ENCODE data around the gene LMAN1L.
A peak's percentile ranks its signal among the peaks of the same experiment; 100 is the strongest.

Gene LMAN1L

DNA sequence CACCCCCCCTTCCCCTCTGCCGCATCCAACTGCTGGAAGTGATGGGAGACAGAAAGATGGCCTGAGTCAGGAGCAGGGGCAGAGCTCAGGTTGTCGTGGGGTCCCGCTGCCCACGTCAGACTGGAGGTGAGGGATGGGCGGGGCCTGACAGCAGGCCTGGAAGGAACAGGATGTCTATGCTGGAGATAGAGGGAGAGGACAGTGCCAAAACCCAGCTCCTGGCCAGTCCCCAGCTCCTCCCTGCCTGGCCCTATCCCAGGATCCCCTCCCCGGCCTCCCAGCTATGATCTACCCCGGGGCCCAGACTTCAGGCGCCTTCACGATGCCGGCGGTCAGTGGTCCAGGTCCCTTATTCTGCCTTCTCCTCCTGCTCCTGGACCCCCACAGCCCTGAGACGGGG lies at the start of gene LMAN1L:
Gene LMAN1L, plus strand, starts transcription at position 303 of the 400 bp plus-strand sequence. Its CDS starts 20 bp downstream, at position 323.
- Histone ChIP-seq H3K9me3 (ENCODE audit: insufficient read depth, low read length) (no peaks in the 10 kb centered on the region), H3K4me3 (ENCODE audit: insufficient read length, low read depth) (no peak within 1 kb of the TSS), H3K36me3 (ENCODE audit: insufficient read depth, insufficient read length, low read length) (no peaks in the 10 kb centered on the region), H3K9ac (ENCODE audit: insufficient read length, low read depth) (peak within 1 kb of the TSS; percentile 13), H3K4me1 (ENCODE audit: insufficient read depth, insufficient read length) (peaks cover 44% of the 10 kb centered on the region), H3K27me3 (ENCODE audit: insufficient read depth, insufficient read length) (no peaks in the 10 kb centered on the region)
- DNase-seq (ENCODE audit: low read depth, low spot score) = no peak
- TF ChIP-seq SUZ12 (IDR thresholded peaks at IDR 0.05; ENCODE audit: extremely low read depth, insufficient read depth, insufficient read length) (no peak), ZNF274 (IDR thresholded peaks at IDR 0.05; ENCODE audit: low read depth, low read length) (no peak), YY1 (IDR thresholded peaks at IDR 0.05; ENCODE audit: insufficient read depth, insufficient read length) (no peak)

- Histone ChIP-seq H3K36me3 (ENCODE audit: insufficient read depth, insufficient read length, low read length) (no peaks in the 10 kb centered on the region), H3K27me3 (ENCODE audit: insufficient read depth, insufficient read length) (no peaks in the 10 kb centered on the region), H3K4me1 (ENCODE audit: insufficient read depth, insufficient read length) (peaks cover 12% of the 10 kb centered on the region), H3K9ac (ENCODE audit: insufficient read length, low read depth) (peak overlapping the region; percentile 17), H3K9me3 (ENCODE audit: insufficient read depth, low read length) (no peaks in the 10 kb centered on the region), H3K4me3 (ENCODE audit: insufficient read length, low read depth) (no peak overlapping the region)
- no peak for DNase-seq (ENCODE audit: low read depth, low spot score)
- TF ChIP-seq ZNF274 (IDR thresholded peaks at IDR 0.05; ENCODE audit: low read depth, low read length) = no peak
- TF ChIP-seq YY1 (IDR thresholded peaks at IDR 0.05; ENCODE audit: insufficient read depth, insufficient read length) = no peak
- TF ChIP-seq SUZ12 (IDR thresholded peaks at IDR 0.05; ENCODE audit: extremely low read depth, insufficient read depth, insufficient read length) = no peak
These were observed 49.2 kb upstream of the LMAN1L start for GRCh38 chr15:74763416-74763815.

- Histone ChIP-seq H3K9ac (ENCODE audit: insufficient read length, low read depth) (peak overlapping the region; percentile 13), H3K4me3 (ENCODE audit: insufficient read length, low read depth) (no peak overlapping the region), H3K9me3 (ENCODE audit: insufficient read depth, low read length) (no peaks in the 10 kb centered on the region), H3K36me3 (ENCODE audit: insufficient read depth, insufficient read length, low read length) (no peaks in the 10 kb centered on the region), H3K27me3 (ENCODE audit: insufficient read depth, insufficient read length) (peaks cover 5% of the 10 kb centered on the region), H3K4me1 (ENCODE audit: insufficient read depth, insufficient read length) (peaks cover 31% of the 10 kb centered on the region)
- DNase-seq (ENCODE audit: low read depth, low spot score) = no peak
- TF ChIP-seq YY1 (IDR thresholded peaks at IDR 0.05; ENCODE audit: insufficient read depth, insufficient read length) (no peak), SUZ12 (IDR thresholded peaks at IDR 0.05; ENCODE audit: extremely low read depth, insufficient read depth, insufficient read length) (no peak), ZNF274 (IDR thresholded peaks at IDR 0.05; ENCODE audit: low read depth, low read length) (no peak)
These were observed 45.2 kb upstream of the LMAN1L start for GRCh38 chr15:74767167-74768098.

DNA sequence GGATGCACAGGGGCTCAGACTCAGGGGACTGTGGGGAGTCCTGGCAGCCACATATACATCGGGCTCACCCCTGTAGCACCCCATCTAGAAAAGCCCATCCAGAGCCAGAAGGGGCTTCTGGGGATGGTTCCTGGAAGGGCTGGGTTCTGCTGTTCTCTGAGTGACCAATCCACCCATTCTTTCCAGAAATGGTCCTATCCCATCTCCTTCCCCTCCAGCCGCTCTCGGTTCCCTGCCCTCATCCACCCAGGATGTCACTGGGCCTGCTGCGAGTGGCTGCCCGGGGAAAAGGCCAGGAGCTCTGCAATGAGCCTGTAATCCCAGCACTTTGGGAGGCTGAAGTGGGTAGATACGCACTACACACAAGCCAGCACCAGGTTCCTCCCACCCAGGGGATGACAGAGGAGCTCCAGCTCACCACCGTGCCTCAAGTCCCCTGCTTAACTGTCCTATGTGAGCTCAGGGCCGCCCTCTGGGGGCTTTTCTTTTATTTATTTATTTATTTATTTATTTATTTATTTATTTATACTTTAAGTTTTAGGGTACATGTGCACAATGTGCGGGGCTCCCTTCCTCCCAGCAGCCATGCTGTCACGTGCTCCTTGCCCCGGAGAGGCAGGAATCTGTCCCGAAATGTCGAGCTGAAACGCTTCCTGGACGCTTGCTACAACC lies 44.4 kb upstream of the LMAN1L start:
- TF ChIP-seq SUZ12 (IDR thresholded peaks at IDR 0.05; ENCODE audit: extremely low read depth, insufficient read depth, insufficient read length) (no peak), ZNF274 (IDR thresholded peaks at IDR 0.05; ENCODE audit: low read depth, low read length) (no peak), YY1 (IDR thresholded peaks at IDR 0.05; ENCODE audit: insufficient read depth, insufficient read length) (no peak)
- DNase-seq (ENCODE audit: low read depth, low spot score) = no peak
- Histone ChIP-seq H3K4me1 (ENCODE audit: insufficient read depth, insufficient read length) (peaks cover 34% of the 10 kb centered on the region), H3K36me3 (ENCODE audit: insufficient read depth, insufficient read length, low read length) (no peaks in the 10 kb centered on the region), H3K27me3 (ENCODE audit: insufficient read depth, insufficient read length) (peaks cover 5% of the 10 kb centered on the region), H3K4me3 (ENCODE audit: insufficient read length, low read depth) (no peak overlapping the region), H3K9me3 (ENCODE audit: insufficient read depth, low read length) (no peaks in the 10 kb centered on the region), H3K9ac (ENCODE audit: insufficient read length, low read depth) (peak overlapping the region; percentile 13)

DNA sequence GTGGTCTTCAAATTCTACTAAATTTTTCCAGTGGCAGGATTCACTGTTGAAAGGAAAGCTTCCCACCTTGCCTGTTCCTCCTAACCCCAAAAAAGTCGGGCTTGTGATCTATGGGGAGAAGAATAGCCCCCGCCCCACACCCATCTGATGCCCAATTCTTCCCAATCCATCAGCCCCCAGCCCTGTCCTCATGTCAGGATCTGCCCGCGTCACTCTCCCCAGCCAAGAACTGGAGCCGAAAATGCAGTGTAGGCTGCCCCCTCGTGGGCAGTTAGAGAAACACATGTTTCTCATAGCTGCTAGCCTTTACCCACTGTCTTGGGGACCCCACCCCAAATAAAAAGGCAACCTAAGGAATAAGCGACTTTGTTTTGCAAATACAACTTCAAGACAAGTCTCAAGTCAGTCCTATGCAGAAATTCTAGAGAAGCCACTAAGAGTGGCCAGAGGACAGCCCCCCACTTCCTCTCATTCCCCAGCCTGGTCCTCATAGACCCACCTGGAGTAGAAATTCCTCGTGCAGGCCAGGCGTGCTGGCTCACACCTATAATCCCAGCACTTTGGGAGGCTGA lies 43.8 kb upstream of the LMAN1L start:
- Histone ChIP-seq H3K9me3 (ENCODE audit: insufficient read depth, low read length) (no peaks in the 10 kb centered on the region), H3K4me3 (ENCODE audit: insufficient read length, low read depth) (no peak overlapping the region), H3K4me1 (ENCODE audit: insufficient read depth, insufficient read length) (peaks cover 31% of the 10 kb centered on the region), H3K9ac (ENCODE audit: insufficient read length, low read depth) (no peak overlapping the region), H3K27me3 (ENCODE audit: insufficient read depth, insufficient read length) (peaks cover 5% of the 10 kb centered on the region), H3K36me3 (ENCODE audit: insufficient read depth, insufficient read length, low read length) (no peaks in the 10 kb centered on the region)
- TF ChIP-seq SUZ12 (IDR thresholded peaks at IDR 0.05; ENCODE audit: extremely low read depth, insufficient read depth, insufficient read length) (no peak), ZNF274 (IDR thresholded peaks at IDR 0.05; ENCODE audit: low read depth, low read length) (no peak), YY1 (IDR thresholded peaks at IDR 0.05; ENCODE audit: insufficient read depth, insufficient read length) (no peak)
- no peak for DNase-seq (ENCODE audit: low read depth, low spot score)

GRCh38 chr15:74769463-74770025 lies 43.1 kb upstream of the LMAN1L start:
- H3K9ac ChIP-seq (ENCODE audit: insufficient read length, low read depth) = peak overlapping the region; percentile 13
- TF ChIP-seq SUZ12 (IDR thresholded peaks at IDR 0.05; ENCODE audit: extremely low read depth, insufficient read depth, insufficient read length) (no peak), YY1 (IDR thresholded peaks at IDR 0.05; ENCODE audit: insufficient read depth, insufficient read length) (no peak), ZNF274 (IDR thresholded peaks at IDR 0.05; ENCODE audit: low read depth, low read length) (no peak)
- no peak for DNase-seq (ENCODE audit: low read depth, low spot score)
- no peak overlapping the region for H3K4me3 ChIP-seq (ENCODE audit: insufficient read length, low read depth)
- no peaks in the 10 kb centered on the region for H3K36me3 ChIP-seq (ENCODE audit: insufficient read depth, insufficient read length, low read length)
- H3K4me1 ChIP-seq (ENCODE audit: insufficient read depth, insufficient read length) = peaks cover 31% of the 10 kb centered on the region
- H3K9me3 ChIP-seq (ENCODE audit: insufficient read depth, low read length) = no peaks in the 10 kb centered on the region
- H3K27me3 ChIP-seq (ENCODE audit: insufficient read depth, insufficient read length) = peaks cover 5% of the 10 kb centered on the region

All from NT2/D1 (cell line).